ENCODE measurements around the gene USP35. TPM values are rescaled to one million over a fixed set of nuclear protein-coding genes. Genes with fewer than 3 reads are reported as not detected.

Gene USP35
- total and polyA plus RNA-seq, 4 donors, result 3.0 to 28.0 (median 22.7) TPM

- intact Hi-C loops (cut with DNase I), result no loop called here
- Histone ChIP-seq H3K27me3 (ENCODE audit: control insufficient read depth in 1 of 2, insufficient read depth in 2 of 2, low read length in 1 of 2) (no peaks in the 10 kb centered on the region), H3K4me3 (ENCODE audit: low read length in 2 of 2) (no peak overlapping the region), H3K27ac (ENCODE audit: low read depth in 1 of 2, low read length in 2 of 2) (no peak overlapping the region), H3K36me3 (ENCODE audit: control insufficient read depth in 1 of 2, insufficient read depth in 2 of 2, low read length in 1 of 2) (peaks cover 3 to 6% of the 10 kb centered on the region in 2 donors), H3K9me3 (ENCODE audit: control insufficient read depth, low read length) (no peaks in the 10 kb centered on the region), H3K4me1 (ENCODE audit: control insufficient read depth in 1 of 2, insufficient read depth in 2 of 2, low read length in 2 of 2) (no peaks in the 10 kb centered on the region)
- 87 to 90% methylated on average over 16 of the region's 16 CpGs for WGBS, 2 donors
- no peak for ATAC-seq (ENCODE audit: low FRiP score)
- peak in 1 of 2 donors; percentile 66 for DNase-seq
Observed at GRCh38 chr11:78208257-78209165, 19.8 kb downstream of the USP35 start.

GRCh38 chr11:78209478-78209877, 20.8 kb downstream of the USP35 start:
- Histone ChIP-seq H3K36me3 (ENCODE audit: control insufficient read depth in 1 of 2, insufficient read depth in 2 of 2, low read length in 1 of 2) (peaks cover 3 to 6% of the 10 kb centered on the region in 2 donors), H3K9me3 (ENCODE audit: control insufficient read depth, low read length) (no peaks in the 10 kb centered on the region), H3K4me1 (ENCODE audit: control insufficient read depth in 1 of 2, insufficient read depth in 2 of 2, low read length in 2 of 2) (no peaks in the 10 kb centered on the region), H3K27ac (ENCODE audit: low read depth in 1 of 2, low read length in 2 of 2) (no peak overlapping the region), H3K4me3 (ENCODE audit: low read length in 2 of 2) (no peak overlapping the region), H3K27me3 (ENCODE audit: control insufficient read depth in 1 of 2, insufficient read depth in 2 of 2, low read length in 1 of 2) (no peaks in the 10 kb centered on the region)
- DNase-seq (peak in 1 of 2 donors; percentile 65), ATAC-seq (ENCODE audit: low FRiP score) (no peak)
- 87 to 90% methylated on average over 18 of the region's 18 CpGs for WGBS, 2 donors
- intact Hi-C loops (cut with DNase I), result no loop called here

GRCh38 chr11:78210000-78210608, 21.4 kb downstream of the USP35 start:
- ATAC-seq (ENCODE audit: low FRiP score), result no peak
- 88 to 89% methylated on average over 31 of the region's 31 CpGs for WGBS, 2 donors
- Histone ChIP-seq H3K27me3 (ENCODE audit: control insufficient read depth in 1 of 2, insufficient read depth in 2 of 2, low read length in 1 of 2) (no peaks in the 10 kb centered on the region), H3K36me3 (ENCODE audit: control insufficient read depth in 1 of 2, insufficient read depth in 2 of 2, low read length in 1 of 2) (peaks cover 0 to 6% of the 10 kb centered on the region in 2 donors), H3K9me3 (ENCODE audit: control insufficient read depth, low read length) (no peaks in the 10 kb centered on the region), H3K4me3 (ENCODE audit: low read length in 2 of 2) (no peak overlapping the region), H3K4me1 (ENCODE audit: control insufficient read depth in 1 of 2, insufficient read depth in 2 of 2, low read length in 2 of 2) (no peaks in the 10 kb centered on the region), H3K27ac (ENCODE audit: low read depth in 1 of 2, low read length in 2 of 2) (no peak overlapping the region)
- intact Hi-C loops (cut with DNase I), result no loop called here
- peak in 1 of 2 donors; percentile 73 for DNase-seq

DNA sequence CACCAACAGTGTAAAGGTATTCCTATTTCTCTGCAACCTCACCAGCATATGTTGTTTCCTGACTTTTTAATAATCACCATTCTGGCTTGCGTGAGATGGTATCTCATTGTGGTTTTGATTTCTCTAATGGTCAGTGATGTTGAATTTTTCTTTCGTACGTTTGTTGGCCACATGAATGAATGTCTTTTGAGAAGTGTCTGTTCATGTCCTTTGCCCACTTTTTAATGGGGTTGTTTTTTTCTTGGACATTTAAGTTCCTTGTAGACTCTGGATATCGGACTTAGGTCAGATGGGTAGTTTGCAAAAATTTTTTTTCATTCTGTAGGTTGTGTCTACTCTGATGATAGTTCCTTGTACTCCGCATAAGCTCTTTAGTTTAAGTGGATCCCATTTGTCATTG, 22.8 kb downstream of the USP35 start:
- H3K27ac ChIP-seq (ENCODE audit: low read depth in 1 of 2, low read length in 2 of 2), result no peak overlapping the region
- 94 to 95% methylated on average over 5 of the region's 5 CpGs for WGBS, 2 donors
- H3K9me3 ChIP-seq (ENCODE audit: control insufficient read depth, low read length), result no peaks in the 10 kb centered on the region
- H3K4me1 ChIP-seq (ENCODE audit: control insufficient read depth in 1 of 2, insufficient read depth in 2 of 2, low read length in 2 of 2), result no peaks in the 10 kb centered on the region
- H3K36me3 ChIP-seq (ENCODE audit: control insufficient read depth in 1 of 2, insufficient read depth in 2 of 2, low read length in 1 of 2), result peaks cover 0 to 6% of the 10 kb centered on the region in 2 donors
- H3K27me3 ChIP-seq (ENCODE audit: control insufficient read depth in 1 of 2, insufficient read depth in 2 of 2, low read length in 1 of 2), result no peaks in the 10 kb centered on the region
- no peak for ATAC-seq (ENCODE audit: low FRiP score)
- H3K4me3 ChIP-seq (ENCODE audit: low read length in 2 of 2), result no peak overlapping the region
- no peak for DNase-seq
- intact Hi-C loops (cut with DNase I), result no loop called here

DNA sequence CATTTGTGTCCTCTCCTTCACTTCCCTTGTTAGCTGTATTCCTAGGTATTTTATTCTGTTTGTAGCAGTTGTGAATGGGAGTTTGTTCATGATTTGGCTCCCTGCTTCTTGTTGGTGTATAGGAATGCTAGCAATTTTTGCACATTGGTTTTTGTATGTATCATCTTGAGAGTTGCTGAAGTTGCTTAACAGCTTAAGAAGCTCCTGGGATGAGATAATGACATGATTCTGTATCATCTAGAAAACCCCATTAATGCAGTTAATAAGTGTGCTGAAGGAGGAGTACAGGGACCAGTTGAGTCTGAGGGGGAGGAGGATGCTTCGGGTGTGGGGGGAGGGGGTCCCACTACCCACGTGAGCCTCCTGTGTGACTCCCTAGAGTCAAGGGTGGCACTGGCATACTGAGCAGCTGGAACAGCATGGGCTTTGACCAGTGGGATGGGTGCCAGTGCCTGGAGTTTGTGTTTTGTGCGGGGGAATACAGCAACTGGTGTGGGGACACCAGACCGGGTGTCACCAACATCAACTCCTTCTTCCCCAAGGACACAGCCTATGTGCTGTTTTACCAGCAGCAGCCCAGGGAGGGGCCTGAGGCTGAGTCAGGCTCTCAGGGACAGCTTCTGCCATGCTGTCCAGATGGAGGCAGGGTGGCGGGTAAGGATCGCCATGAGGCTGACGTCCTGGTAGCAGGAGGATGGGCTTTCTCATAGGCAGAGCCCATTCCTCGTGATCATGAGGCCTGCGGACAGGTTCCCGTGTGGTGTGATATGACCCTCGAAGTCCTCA, 24.1 kb downstream of the USP35 start:
- H3K4me1 ChIP-seq (ENCODE audit: control insufficient read depth in 1 of 2, insufficient read depth in 2 of 2, low read length in 2 of 2), result no peaks in the 10 kb centered on the region
- no peaks in the 10 kb centered on the region for H3K27me3 ChIP-seq (ENCODE audit: control insufficient read depth in 1 of 2, insufficient read depth in 2 of 2, low read length in 1 of 2)
- no peaks in the 10 kb centered on the region for H3K9me3 ChIP-seq (ENCODE audit: control insufficient read depth, low read length)
- DNase-seq (peak in 1 of 2 donors; percentile 76), ATAC-seq (ENCODE audit: low FRiP score) (no peak)
- no peak overlapping the region for H3K27ac ChIP-seq (ENCODE audit: low read depth in 1 of 2, low read length in 2 of 2)
- intact Hi-C loops (cut with DNase I), result no loop called here
- WGBS, 2 donors, result 66 to 67% methylated on average over 11 of the region's 11 CpGs
- no peak overlapping the region for H3K4me3 ChIP-seq (ENCODE audit: low read length in 2 of 2)
- peaks cover 0 to 5% of the 10 kb centered on the region in 2 donors for H3K36me3 ChIP-seq (ENCODE audit: control insufficient read depth in 1 of 2, insufficient read depth in 2 of 2, low read length in 1 of 2)

- no peak overlapping the region for H3K4me3 ChIP-seq (ENCODE audit: low read length in 2 of 2)
- peaks cover 0 to 2% of the 10 kb centered on the region in 2 donors for H3K36me3 ChIP-seq (ENCODE audit: control insufficient read depth in 1 of 2, insufficient read depth in 2 of 2, low read length in 1 of 2)
- no peak overlapping the region for H3K27ac ChIP-seq (ENCODE audit: low read depth in 1 of 2, low read length in 2 of 2)
- no peaks in the 10 kb centered on the region for H3K4me1 ChIP-seq (ENCODE audit: control insufficient read depth in 1 of 2, insufficient read depth in 2 of 2, low read length in 2 of 2)
- intact Hi-C loops (cut with DNase I), result no loop called here
- DNase-seq (peak in 1 of 2 donors; percentile 44), ATAC-seq (ENCODE audit: low FRiP score) (no peak)
- H3K9me3 ChIP-seq (ENCODE audit: control insufficient read depth, low read length), result no peaks in the 10 kb centered on the region
- no peaks in the 10 kb centered on the region for H3K27me3 ChIP-seq (ENCODE audit: control insufficient read depth in 1 of 2, insufficient read depth in 2 of 2, low read length in 1 of 2)
- WGBS, 2 donors, result 61 to 67% methylated on average over 8 of the region's 8 CpGs
Observed at GRCh38 chr11:78213526-78214330, 25.0 kb downstream of the USP35 start.

DNA sequence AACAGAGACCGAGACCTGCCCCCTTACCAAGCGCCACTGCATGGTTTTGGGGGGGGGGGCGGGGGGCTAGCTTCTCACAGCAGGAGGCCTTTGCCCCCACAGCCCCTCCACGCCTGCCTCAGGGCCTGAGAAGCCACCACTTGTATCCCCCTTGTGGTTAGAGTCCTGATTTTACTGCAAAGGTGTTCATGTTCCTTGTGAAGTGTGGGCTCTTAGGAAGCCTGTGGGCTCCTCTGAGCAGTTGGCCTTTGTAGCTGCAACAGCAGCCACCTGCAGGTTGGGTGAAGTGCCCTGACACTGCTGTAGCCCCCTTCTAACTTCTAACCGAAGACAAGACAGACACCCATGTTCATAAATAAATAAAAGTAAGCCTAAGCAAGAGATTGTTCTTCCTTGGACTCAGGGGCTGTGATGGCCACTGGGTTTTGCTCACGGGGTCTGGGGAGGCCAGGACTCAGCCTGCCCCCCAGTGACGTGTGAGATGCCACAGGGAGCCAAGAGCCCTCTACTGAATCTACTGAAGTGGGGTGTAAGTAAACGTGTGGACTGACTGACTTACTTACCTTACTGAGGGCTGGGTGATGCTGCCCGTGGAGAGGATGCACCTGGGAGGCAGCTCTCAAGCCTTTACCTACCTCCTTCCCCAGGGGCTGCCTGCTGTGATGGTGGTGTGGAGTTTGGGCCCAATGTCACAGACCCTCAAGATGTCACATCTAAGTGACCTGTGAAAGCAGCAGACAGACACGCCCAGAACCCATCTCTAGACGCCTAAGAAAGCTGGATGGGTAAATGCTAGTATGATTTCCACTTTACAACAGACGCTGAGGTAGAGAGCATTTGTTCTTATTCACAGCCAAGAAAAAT, 25.8 kb downstream of the USP35 start:
- Histone ChIP-seq H3K4me1 (ENCODE audit: control insufficient read depth in 1 of 2, insufficient read depth in 2 of 2, low read length in 2 of 2) (no peaks in the 10 kb centered on the region), H3K9me3 (ENCODE audit: control insufficient read depth, low read length) (no peaks in the 10 kb centered on the region), H3K27me3 (ENCODE audit: control insufficient read depth in 1 of 2, insufficient read depth in 2 of 2, low read length in 1 of 2) (no peaks in the 10 kb centered on the region), H3K36me3 (ENCODE audit: control insufficient read depth in 1 of 2, insufficient read depth in 2 of 2, low read length in 1 of 2) (peaks cover 0 to 3% of the 10 kb centered on the region in 2 donors), H3K27ac (ENCODE audit: low read depth in 1 of 2, low read length in 2 of 2) (peak overlapping the region in 1 of 2 donors; percentile 19), H3K4me3 (ENCODE audit: low read length in 2 of 2) (no peak overlapping the region)
- intact Hi-C loops (cut with DNase I), result no loop called here
- 63 to 65% methylated on average over 10 to 12 of the region's 12 CpGs for WGBS, 2 donors
- DNase-seq (peak in 1 of 2 donors; percentile 52), ATAC-seq (ENCODE audit: low FRiP score) (no peak)

Data from aorta (tissue), 5 donors.